ENCODE data around the gene ATF7.

- no peak for TF ChIP-seq CTCF (conservative IDR thresholded peaks at IDR 0.05)
- TF ChIP-seq EZH2 (IDR thresholded peaks at IDR 0.05; ENCODE audit: low read depth): no peak
Observed at GRCh38 chr12:53664191-53664590, 38.0 kb upstream of the ATF7 start.

All from PC-9 (cell line).